Activated CD4-positive, alpha-beta T cell treated with anti-CD3 and anti-CD28 coated beads for 1 hour (primary cell): Measurements from ENCODE around the gene KRTAP12-3.
"Not testable (repeated sequence)": the region's sequence is repeated elsewhere in the genome, so short reads cannot be mapped to it uniquely, and the experiment has no call there.

Source experiments
- DNase-seq: peaks from one replicate; pipeline ENCODE4 v3.0.0-alpha.2; 2020

KRTAP12-3 gene

GRCh38 chr21:44657635-44658540 lies at the start of gene KRTAP12-3:
TSS of gene KRTAP12-3 (plus strand) at chr21:44657932. CDS start at chr21:44657980, 48 bp downstream.
- DNase-seq: no peak

GRCh38 chr21:44609193-44609592 lies 48.5 kb upstream of the KRTAP12-3 start:
- DNase-seq: no peak

DNA sequence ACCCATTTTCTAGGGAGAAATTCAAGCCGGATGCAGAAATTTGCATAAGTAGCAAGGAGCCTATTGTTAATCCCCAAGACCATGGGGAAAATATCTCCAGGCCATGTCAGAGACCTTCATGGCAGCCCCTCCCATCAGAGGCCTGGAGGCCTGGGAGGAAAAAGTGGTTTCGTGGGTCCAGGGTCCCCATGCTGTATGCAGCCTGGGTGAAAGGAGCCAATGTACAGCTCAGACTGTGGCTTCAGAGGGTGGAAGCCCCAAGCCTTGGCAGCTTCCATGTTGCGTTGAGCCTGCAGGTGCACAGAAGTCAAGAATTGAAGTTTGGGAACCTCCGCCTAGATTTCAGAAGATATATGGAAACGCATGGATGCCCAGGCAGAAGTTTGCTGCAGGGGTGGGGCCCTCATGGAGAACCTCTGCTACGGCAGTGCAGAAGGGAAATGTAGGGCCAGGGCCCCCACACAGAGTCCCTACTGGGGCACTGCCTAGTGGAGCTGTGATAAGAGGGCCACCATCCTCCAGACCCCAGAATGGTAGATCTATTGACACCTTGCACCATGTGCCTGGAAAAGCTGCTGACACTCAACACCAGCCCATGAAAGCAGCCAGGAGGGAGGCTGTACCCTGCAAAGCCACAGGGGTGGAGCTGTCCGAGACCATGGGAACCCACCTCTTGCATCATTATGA lies 47.4 kb upstream of the KRTAP12-3 start:
- DNase-seq: not testable (repeated sequence)

- DNase-seq: no peak
These were observed 46.2 kb upstream of the KRTAP12-3 start for GRCh38 chr21:44611551-44611950.

DNA sequence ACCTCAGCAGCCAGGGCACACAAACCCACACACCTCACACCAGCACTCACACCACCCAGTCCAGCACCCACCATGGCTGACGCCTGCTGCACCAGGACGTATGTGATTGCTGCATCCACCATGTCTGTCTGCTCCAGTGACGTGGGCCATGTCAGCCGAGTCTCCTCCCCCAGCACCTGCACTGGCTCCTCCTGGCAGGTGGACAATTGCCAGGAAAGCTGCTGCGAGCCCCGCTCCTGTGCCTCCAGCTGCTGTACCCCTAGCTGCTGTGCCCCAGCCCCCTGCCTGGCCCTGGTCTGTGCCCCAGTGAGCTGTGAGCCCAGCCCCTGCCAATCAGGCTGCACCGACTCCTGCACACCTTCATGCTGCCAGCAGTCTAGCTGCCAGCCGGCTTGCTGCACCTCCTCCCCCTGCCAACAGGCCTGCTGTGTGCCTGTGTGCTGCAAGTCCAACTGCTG lies 45.7 kb upstream of the KRTAP12-3 start, which contains the start of gene KRTAP10-8:
TSS of gene KRTAP10-8 (plus strand) at position 51 of the 458 bp plus-strand sequence. CDS start at position 73, 22 bp downstream.
- no peak for DNase-seq

DNA sequence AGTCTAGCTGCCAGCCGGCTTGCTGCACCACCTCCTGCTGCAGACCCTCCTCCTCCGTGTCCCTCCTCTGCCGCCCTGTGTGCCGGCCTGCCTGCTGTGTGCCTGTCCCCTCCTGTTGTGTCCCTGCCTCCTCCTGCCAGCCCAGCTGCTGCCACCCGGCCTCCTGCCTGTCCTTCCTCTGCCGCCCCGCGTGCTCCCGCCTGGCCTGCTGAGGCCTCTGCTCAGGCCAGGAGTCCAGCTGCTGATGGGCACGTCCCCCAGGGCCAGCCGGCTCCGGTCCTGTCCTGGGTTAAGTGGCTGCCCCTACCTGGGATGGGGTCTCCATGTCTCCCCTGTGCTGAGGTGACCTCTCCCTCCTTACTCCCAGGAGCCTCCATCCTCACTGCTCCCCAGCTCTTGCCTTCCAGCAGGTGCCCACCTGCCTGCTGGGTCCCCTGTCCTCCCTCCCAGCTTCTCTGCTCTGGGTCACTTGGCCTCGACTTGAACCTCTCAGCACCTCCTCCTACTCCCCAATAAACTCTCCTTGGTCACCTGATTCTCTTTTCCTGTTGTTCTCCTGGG lies 45.0 kb upstream of the KRTAP12-3 start:
- no peak for DNase-seq

GRCh38 chr21:44613386-44614155 lies 44.2 kb upstream of the KRTAP12-3 start:
- DNase-seq: no peak

- DNase-seq: no peak
These were observed 43.5 kb upstream of the KRTAP12-3 start for GRCh38 chr21:44614161-44614631.

- no peak for DNase-seq
These were observed 42.8 kb upstream of the KRTAP12-3 start for GRCh38 chr21:44614961-44615391.

GRCh38 chr21:44615466-44615865 lies 42.3 kb upstream of the KRTAP12-3 start:
- DNase-seq: no peak

- DNase-seq: no peak
These were observed 41.7 kb upstream of the KRTAP12-3 start for GRCh38 chr21:44615911-44616590.

GRCh38 chr21:44616591-44616926 lies 41.2 kb upstream of the KRTAP12-3 start:
- no peak for DNase-seq

- no peak for DNase-seq
These were observed 40.6 kb upstream of the KRTAP12-3 start for GRCh38 chr21:44617071-44617501.

DNA sequence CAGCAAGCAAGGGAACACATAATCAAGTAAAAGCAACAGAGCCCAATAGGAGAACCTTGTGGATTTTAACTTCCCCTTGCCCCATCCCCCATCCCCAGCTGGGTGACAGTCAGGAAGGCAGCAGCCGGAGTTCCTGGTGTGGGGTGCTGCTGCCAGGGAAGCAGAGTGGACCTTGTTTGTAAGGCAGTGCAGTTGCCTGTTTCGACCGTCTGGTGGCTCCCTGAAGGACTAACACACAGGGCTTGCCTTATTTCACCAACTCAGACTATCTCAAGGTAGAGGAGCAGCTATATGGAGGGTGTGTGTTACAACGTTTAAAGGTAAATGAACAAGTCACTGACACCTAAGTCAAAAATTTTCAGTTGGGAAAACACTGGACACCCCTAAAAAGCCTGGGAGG lies 39.2 kb upstream of the KRTAP12-3 start:
- no peak for DNase-seq

- DNase-seq: peak; percentile 45
These were observed 38.8 kb upstream of the KRTAP12-3 start for GRCh38 chr21:44618909-44619308.

GRCh38 chr21:44619886-44620285 lies 37.8 kb upstream of the KRTAP12-3 start:
- DNase-seq: no peak

GRCh38 chr21:44623575-44623974 lies 34.2 kb upstream of the KRTAP12-3 start:
- no peak for DNase-seq

GRCh38 chr21:44625756-44626155 lies 32.0 kb upstream of the KRTAP12-3 start:
- DNase-seq: no peak

DNA sequence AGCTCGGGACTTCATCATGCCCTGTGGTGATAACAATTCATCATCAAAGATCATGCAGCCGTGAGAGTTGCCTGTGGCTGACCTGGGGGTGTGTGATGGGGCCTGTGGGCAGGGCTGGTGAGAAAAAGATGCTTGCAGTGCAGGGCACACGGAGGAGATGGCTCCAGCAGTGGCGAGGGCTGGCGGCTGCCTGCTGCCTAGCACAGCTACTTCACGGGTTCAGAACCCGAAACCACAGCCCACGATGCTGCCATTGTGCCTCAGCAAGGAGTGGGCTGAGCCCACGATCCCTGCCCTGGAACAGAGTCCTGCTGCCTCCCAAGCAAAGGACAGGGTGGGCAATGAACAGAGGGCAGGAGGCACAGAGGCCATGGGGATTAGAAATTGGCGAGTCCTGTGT lies 31.5 kb upstream of the KRTAP12-3 start:
- DNase-seq: no peak

- no peak for DNase-seq
These were observed 31.0 kb upstream of the KRTAP12-3 start, which contains the start of gene KRTAP10-9 for GRCh38 chr21:44626673-44627143. TSS of gene KRTAP10-9 (plus strand) at chr21:44627093. CDS start at chr21:44627172, 79 bp downstream.

- not testable (repeated sequence) for DNase-seq
These were observed 30.4 kb upstream of the KRTAP12-3 start for GRCh38 chr21:44627181-44627822.
